Transverse colon (tissue), 4 donors: ENCODE measurements around the gene IL10. TPM values are rescaled to one million over a fixed set of nuclear protein-coding genes. Genes with fewer than 3 reads are reported as not detected.

Source experiments
- DNase-seq: peaks from one replicate; pipeline ENCODE4 v3.0.0-alpha.2; 2019
- H3K27ac ChIP-seq, 4 donors: fragments of 200-600 bp; sonication (generic); 2 replicates each; pipeline ENCODE4 v1.5.1; 2016 to 2018; ENCODE audit warnings: inconsistent platforms in 4 of 4
- H3K27me3 ChIP-seq: fragments of 200-600 bp; sonication (generic); 2 replicates; pipeline ENCODE4 v1.5.1; 2017; ENCODE audit warnings: inconsistent platforms
- H3K36me3 ChIP-seq, 4 donors: fragments of 200-600 bp; sonication (generic); 2 replicates each; pipeline ENCODE4 v1.5.1; 2017 to 2019; ENCODE audit warnings: inconsistent platforms in 4 of 4
- H3K4me1 ChIP-seq, 4 donors: fragments of 200-600 bp; sonication (generic); 2 replicates each; pipeline ENCODE4 v1.5.1; 2017 to 2020; ENCODE audit warnings: inconsistent platforms in 4 of 4
- H3K4me3 ChIP-seq, 4 donors: fragments of 200-600 bp; sonication (generic); 1 replicate in 1 of 4; 2 replicates in 3 of 4; pipeline versions ENCODE4 v1.5.1 to v1.6.1; 2017 to 2019; ENCODE audit warnings: inconsistent platforms in 4 of 4
- H3K9me3 ChIP-seq, 2 donors: fragments of 200-600 bp; sonication (generic); 2 replicates each; pipeline ENCODE4 v1.5.1; 2017 to 2019; ENCODE audit warnings: inconsistent platforms in 2 of 2
- CTCF ChIP-seq, 5 experiments: fragments of 200-600 bp in 3 of 5; fragments of 450-650 bp in 2 of 5; sonication (generic) in 3 of 5; IDR thresholded peaks; 1 replicate in 2 of 5; 2 replicates in 3 of 5; pipeline ENCODE4 v1.5.1; 2016 to 2017; ENCODE audit warnings: antibody characterized with exemption in 5 of 5, inconsistent platforms in 3 of 5, mild to moderate bottlenecking in 2 of 5, moderate library complexity in 1 of 5
- EP300 ChIP-seq: sonication (generic); formaldehyde crosslinking; IDR thresholded peaks from one replicate; pipeline ENCODE4 v1.6.1; 2017; ENCODE audit warnings: antibody characterized with exemption, low read depth
- POLR2A ChIP-seq: fragments of 450-650 bp; IDR thresholded peaks from one replicate; pipeline ENCODE4 v1.6.1; 2016; ENCODE audit warnings: antibody characterized with exemption, mild to moderate bottlenecking, moderate library complexity
- POLR2AphosphoS5 ChIP-seq, 3 donors: sonication (generic); formaldehyde crosslinking; IDR thresholded peaks; one replicate each; pipeline ENCODE4 v1.6.1; 2016; ENCODE audit warnings: antibody characterized with exemption in 3 of 3
- WGBS, 2 donors: methylation state at CpG; one replicate each; pipeline ENCODE4 v1.1.5; 2018; ENCODE audit warnings: low coverage in 1 of 2; 5-methylcytosine and 5-hydroxymethylcytosine counted together
- in situ Hi-C, 4 donors: fragments of 200-750 bp; cut with MboI; loops; one replicate each; pipeline versions ENCODE4 v1.15.0 to v1.15.1; 2017; ENCODE audit warnings: low sequenced_read_pairs in 3 of 4, low pct_ligation_motif_present in 1 of 4, low pct_unique_long_range_greater_than_20kb in 1 of 4
- intact Hi-C: fragments of 100-400 bp; cut with DNase I; formaldehyde crosslinking; loops from one replicate; pipeline ENCODE4 v1.15.1; 2023; ENCODE audit warnings: low total_unique reads
- small RNA-seq, 4 donors: library from RNA; depleted of rRNA; stranded (forward); fragments of <200 nt; gene quantifications; one replicate each; pipeline ENCODE3, GENCODE V24; 2016
- total RNA-seq, 4 donors: library from RNA; depleted of rRNA; stranded (reverse); fragments of >200 nt; gene quantifications; one replicate each; pipeline ENCODE4 v1.1.0, GENCODE V29; 2016

The IL10 gene
- total RNA-seq, 4 donors from 2014 or later, result 1.6 to 4.4 TPM; not detected in 2

GRCh38 chr1:206719169-206719839, 53.0 kb downstream of the IL10 start:
- peaks cover 25 to 68% (median 34%) of the 10 kb centered on the region in 4 donors for H3K4me1 ChIP-seq
- 73% methylated on average over 10 of the region's 10 CpGs; no CpG with 5 or more reads in 1 of the 2 donors for WGBS, 2 donors

GRCh38 chr1:206717674-206717989, 54.7 kb downstream of the IL10 start:
- Histone ChIP-seq H3K4me1 (peaks cover 30 to 72% (median 35%) of the 10 kb centered on the region in 4 donors), H3K9me3 (no peaks in the 10 kb centered on the region), H3K4me3 (no peak overlapping the region), H3K27me3 (no peaks in the 10 kb centered on the region), H3K27ac (peak overlapping the region; percentile 43 to 78 (median 72)), H3K36me3 (no peaks in the 10 kb centered on the region)
- TF ChIP-seq EP300, result no peak
- no peak for TF ChIP-seq POLR2A
- no peak for TF ChIP-seq CTCF (IDR thresholded peaks at IDR 0.05)
- TF ChIP-seq POLR2AphosphoS5 (IDR thresholded peaks at IDR 0.05), result no peak
- intact Hi-C loops (no loop called here), in situ Hi-C loops (no loop called here)
- 87 to 88% methylated on average over 1 of the region's 1 CpG for WGBS, 2 donors
- DNase-seq, result no peak

More at GRCh38 chr1:206719169-206719839, 53.0 kb downstream of the IL10 start:
- intact Hi-C loops (no loop called here), in situ Hi-C loops (no loop called here)
- H3K27ac ChIP-seq, result peak overlapping the region in 1 of 4 donors; percentile 6
- TF ChIP-seq POLR2AphosphoS5 (IDR thresholded peaks at IDR 0.05) (no peak), EP300 (no peak), CTCF (IDR thresholded peaks at IDR 0.05) (no peak), POLR2A (no peak)
- H3K27me3 ChIP-seq, result no peaks in the 10 kb centered on the region
- H3K4me3 ChIP-seq, result no peak overlapping the region
- H3K36me3 ChIP-seq, result no peaks in the 10 kb centered on the region
- DNase-seq, result no peak
- H3K9me3 ChIP-seq, result no peaks in the 10 kb centered on the region

Small RNAs within 50 kb of the gene (small RNA-seq; reads per million reads assigned to genes)
- 0 reads per million in 4 donors for gene RF00019

Other genes starting within 250 kb of the IL10 start
- gene EIF2D, start 160.0 kb downstream of the IL10 start, total RNA-seq, result 10 to 100 TPM; 20.9 to 57.3 (median 39.5) TPM
- gene DYRK3, start 137.0 kb downstream of the IL10 start, total RNA-seq, result 1 to 10 TPM in 2 of 4 donors, not detected in 2; 1.6 to 3.2 TPM
- gene MAPKAPK2, start 87.6 kb downstream of the IL10 start, total RNA-seq, result 10 to 100 TPM; 47.0 to 74.8 (median 52.2) TPM
- gene IL19, start 1.7 kb downstream of the IL10 start, total RNA-seq, result not detected
- not detected for gene IL20, start 93.1 kb upstream of the IL10 start, total RNA-seq
- gene IL24, start 124.9 kb upstream of the IL10 start, total RNA-seq, result not detected
- 10 to 100 TPM in 2 of 4 donors, 1 to 10 TPM in 1, under 1 TPM in 1; 1.00 to 51.6 (median 15.9) TPM for gene FCMR, start 149.4 kb upstream of the IL10 start, total RNA-seq
- over 10,000 TPM in 1 of 4 donors, 1,000 to 10,000 TPM in 3; 3,370 to 10,796 (median 6,659) TPM for gene PIGR, start 174.0 kb upstream of the IL10 start, total RNA-seq
- gene FCAMR, start 198.0 kb upstream of the IL10 start, total RNA-seq, result 1 to 10 TPM in 1 of 4 donors, under 1 TPM in 2, not detected in 1; 0.37 to 2.4 (median 0.64) TPM